Measurements from ENCODE around the gene NXPH3.

- TF ChIP-seq CTCF (IDR thresholded peaks at IDR 0.05; ENCODE audit: borderline replicate concordance, extremely low read depth, low read length, poor library complexity, severe bottlenecking): no peak
- no peak for TF ChIP-seq EZH2 (IDR thresholded peaks at IDR 0.05; ENCODE audit: borderline replicate concordance, low read depth, low read length, severe bottlenecking)
Measured at GRCh38 chr17:49589577-49589927, 13.9 kb downstream of the NXPH3 start.

Data from DND-41 (cell line).